ENCODE data around the gene LARGE1.

The LARGE1 gene

DNA sequence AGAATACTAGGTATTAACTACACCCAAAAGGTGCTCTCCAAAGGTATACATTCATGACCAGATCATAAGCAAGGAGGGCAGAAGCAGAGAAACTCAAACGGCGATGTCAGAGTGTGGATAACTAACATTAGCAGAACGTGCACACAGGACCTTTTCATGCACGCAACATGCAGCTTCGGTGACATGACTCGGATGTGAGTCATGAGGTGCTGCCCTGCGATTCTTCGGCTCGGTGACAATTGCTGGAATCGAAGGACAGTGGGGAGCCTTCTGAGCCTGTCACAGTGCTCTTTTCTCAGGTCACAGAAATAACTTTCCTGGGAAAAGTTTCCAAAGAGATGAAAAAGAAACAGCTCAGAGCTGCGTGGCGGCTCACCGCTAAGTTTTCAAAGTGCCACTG lies 443.6 kb downstream of the LARGE1 start:
- Histone ChIP-seq H3K27me3 (ENCODE audit: low read length) (no peaks in the 10 kb centered on the region), H3K27ac (ENCODE audit: low read depth, low read length) (no peak overlapping the region), H3K4me2 (ENCODE audit: low read depth, low read length, poor library complexity, severe bottlenecking) (no peak overlapping the region), H3K79me2 (ENCODE audit: insufficient read depth, low read length) (no peaks in the 10 kb centered on the region), H2AFZ (ENCODE audit: low read depth, low read length, severe bottlenecking) (no peak overlapping the region), H3K9me2 (replicated peaks; ENCODE audit: insufficient read depth, low read length) (no peaks in the 10 kb centered on the region), H3K4me3 (ENCODE audit: insufficient read depth, low read length, poor library complexity, severe bottlenecking) (no peak overlapping the region), H3K9ac (ENCODE audit: low read length) (no peak overlapping the region), H3K9me3 (ENCODE audit: insufficient read depth, low read length) (no peaks in the 10 kb centered on the region), H4K20me1 (ENCODE audit: low read depth, low read length) (no peaks in the 10 kb centered on the region), H3K36me3 (ENCODE audit: low read length) (no peaks in the 10 kb centered on the region), H3F3A (ENCODE audit: insufficient read depth) (no peaks in the 10 kb centered on the region)
- TF ChIP-seq, protein P1, sequence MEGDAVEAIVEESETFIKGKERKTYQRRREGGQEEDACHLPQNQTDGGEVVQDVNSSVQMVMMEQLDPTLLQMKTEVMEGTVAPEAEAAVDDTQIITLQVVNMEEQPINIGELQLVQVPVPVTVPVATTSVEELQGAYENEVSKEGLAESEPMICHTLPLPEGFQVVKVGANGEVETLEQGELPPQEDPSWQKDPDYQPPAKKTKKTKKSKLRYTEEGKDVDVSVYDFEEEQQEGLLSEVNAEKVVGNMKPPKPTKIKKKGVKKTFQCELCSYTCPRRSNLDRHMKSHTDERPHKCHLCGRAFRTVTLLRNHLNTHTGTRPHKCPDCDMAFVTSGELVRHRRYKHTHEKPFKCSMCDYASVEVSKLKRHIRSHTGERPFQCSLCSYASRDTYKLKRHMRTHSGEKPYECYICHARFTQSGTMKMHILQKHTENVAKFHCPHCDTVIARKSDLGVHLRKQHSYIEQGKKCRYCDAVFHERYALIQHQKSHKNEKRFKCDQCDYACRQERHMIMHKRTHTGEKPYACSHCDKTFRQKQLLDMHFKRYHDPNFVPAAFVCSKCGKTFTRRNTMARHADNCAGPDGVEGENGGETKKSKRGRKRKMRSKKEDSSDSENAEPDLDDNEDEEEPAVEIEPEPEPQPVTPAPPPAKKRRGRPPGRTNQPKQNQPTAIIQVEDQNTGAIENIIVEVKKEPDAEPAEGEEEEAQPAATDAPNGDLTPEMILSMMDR (IDR thresholded peaks at IDR 0.05; ENCODE audit: insufficient read depth, low read length, poor library complexity, severe bottlenecking) = no peak
- TF ChIP-seq EZH2phosphoT487 (conservative IDR thresholded peaks at IDR 0.05; ENCODE audit: low read length) = no peak

DNA sequence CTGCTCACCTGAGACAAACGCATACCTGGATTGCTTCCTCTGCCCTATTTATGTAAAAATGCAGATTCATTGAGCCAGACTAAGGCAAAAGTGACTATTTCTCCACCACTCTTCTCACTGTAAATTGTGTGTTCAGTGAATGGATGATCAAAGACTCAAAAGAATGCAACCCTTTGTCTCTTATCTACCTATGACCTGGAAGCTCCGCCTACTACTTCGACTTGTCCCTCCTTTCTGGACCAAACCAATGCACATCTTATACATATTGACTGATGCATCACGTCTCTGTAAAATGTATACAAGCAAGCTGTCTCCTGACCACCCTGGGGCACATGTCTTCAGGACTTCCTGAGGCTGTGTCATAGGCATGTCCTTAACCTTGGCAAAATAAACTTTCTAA lies 444.1 kb downstream of the LARGE1 start:
- no peak overlapping the region for H3K4me3 ChIP-seq (ENCODE audit: insufficient read depth, low read length, poor library complexity, severe bottlenecking)
- H2AFZ ChIP-seq (ENCODE audit: low read depth, low read length, severe bottlenecking) = no peak overlapping the region
- H3K9me2 ChIP-seq (replicated peaks; ENCODE audit: insufficient read depth, low read length) = no peaks in the 10 kb centered on the region
- H4K20me1 ChIP-seq (ENCODE audit: low read depth, low read length) = no peaks in the 10 kb centered on the region
- no peak overlapping the region for H3K4me2 ChIP-seq (ENCODE audit: low read depth, low read length, poor library complexity, severe bottlenecking)
- no peak overlapping the region for H3K27ac ChIP-seq (ENCODE audit: low read depth, low read length)
- no peaks in the 10 kb centered on the region for H3F3A ChIP-seq (ENCODE audit: insufficient read depth)
- no peaks in the 10 kb centered on the region for H3K27me3 ChIP-seq (ENCODE audit: low read length)
- H3K9me3 ChIP-seq (ENCODE audit: insufficient read depth, low read length) = no peaks in the 10 kb centered on the region
- no peak overlapping the region for H3K9ac ChIP-seq (ENCODE audit: low read length)
- no peaks in the 10 kb centered on the region for H3K79me2 ChIP-seq (ENCODE audit: insufficient read depth, low read length)
- no peaks in the 10 kb centered on the region for H3K36me3 ChIP-seq (ENCODE audit: low read length)
- TF ChIP-seq, protein P1 (IDR thresholded peaks at IDR 0.05; ENCODE audit: insufficient read depth, low read length, poor library complexity, severe bottlenecking) = no peak
- no peak for TF ChIP-seq EZH2phosphoT487 (conservative IDR thresholded peaks at IDR 0.05; ENCODE audit: low read length)

DNA sequence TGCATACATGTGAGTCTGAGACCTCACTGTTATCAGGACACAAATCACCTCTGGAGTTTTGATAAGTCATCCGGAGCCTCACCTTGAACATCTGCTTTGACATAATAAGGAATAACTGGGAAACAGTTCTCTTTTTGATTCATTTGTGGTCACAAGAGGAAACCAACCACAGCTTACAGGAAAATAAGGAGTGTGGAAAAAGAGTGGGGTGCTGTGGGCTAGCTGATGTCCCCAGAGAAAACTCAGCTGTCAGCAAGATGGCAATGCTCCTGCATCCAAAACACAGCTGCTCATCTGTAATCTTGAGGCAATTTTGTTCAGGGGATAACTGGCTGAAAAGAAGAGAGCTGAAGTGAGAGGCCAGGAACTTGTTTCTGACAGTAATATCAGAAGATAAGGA lies 445.7 kb downstream of the LARGE1 start:
- no peaks in the 10 kb centered on the region for H3K27me3 ChIP-seq (ENCODE audit: low read length)
- H3K4me3 ChIP-seq (ENCODE audit: insufficient read depth, low read length, poor library complexity, severe bottlenecking) = no peak overlapping the region
- no peaks in the 10 kb centered on the region for H3K79me2 ChIP-seq (ENCODE audit: insufficient read depth, low read length)
- no peaks in the 10 kb centered on the region for H3K9me2 ChIP-seq (replicated peaks; ENCODE audit: insufficient read depth, low read length)
- H4K20me1 ChIP-seq (ENCODE audit: low read depth, low read length) = no peaks in the 10 kb centered on the region
- H3K9ac ChIP-seq (ENCODE audit: low read length) = no peak overlapping the region
- TF ChIP-seq, protein P1 (IDR thresholded peaks at IDR 0.05; ENCODE audit: insufficient read depth, low read length, poor library complexity, severe bottlenecking) = no peak
- TF ChIP-seq EZH2phosphoT487 (conservative IDR thresholded peaks at IDR 0.05; ENCODE audit: low read length) = no peak
- no peaks in the 10 kb centered on the region for H3F3A ChIP-seq (ENCODE audit: insufficient read depth)
- no peaks in the 10 kb centered on the region for H3K9me3 ChIP-seq (ENCODE audit: insufficient read depth, low read length)
- H3K27ac ChIP-seq (ENCODE audit: low read depth, low read length) = no peak overlapping the region
- no peaks in the 10 kb centered on the region for H3K36me3 ChIP-seq (ENCODE audit: low read length)
- no peak overlapping the region for H3K4me2 ChIP-seq (ENCODE audit: low read depth, low read length, poor library complexity, severe bottlenecking)
- no peak overlapping the region for H2AFZ ChIP-seq (ENCODE audit: low read depth, low read length, severe bottlenecking)

Data from SU-DHL-6 (cell line).